NCI-H2107 (cell line): ENCODE measurements around the gene TYW3.
A peak's percentile ranks its signal among the peaks of the same experiment; 100 is the strongest.

Experiments
- DNase-seq: peaks from one replicate; lab custom pipeline; 2025; lab: John Stamatoyannopoulos, UW

The TYW3 gene

GRCh38 chr1:74790453-74790852, 57.5 kb downstream of the TYW3 start:
- no peak for DNase-seq

GRCh38 chr1:74791491-74791890, 58.5 kb downstream of the TYW3 start:
- no peak for DNase-seq

- no peak for DNase-seq
Measured at GRCh38 chr1:74799119-74799657, 66.2 kb downstream of the TYW3 start.

GRCh38 chr1:74811436-74812179, 78.7 kb downstream of the TYW3 start:
- peak; percentile 18 for DNase-seq

- no peak for DNase-seq
Measured at GRCh38 chr1:74812180-74812541, 79.2 kb downstream of the TYW3 start.
